Body of pancreas (tissue), 4 donors: Measurements from ENCODE around the gene MYO16. TPM values are rescaled to one million over a fixed set of nuclear protein-coding genes. Genes with fewer than 3 reads are reported as not detected.

ENCODE experiments used
- ATAC-seq: fragments of 150-250 bp; one replicate; pipeline ENCODE4 v1.9.1; 2016
- DNase-seq, 4 donors: peaks; one replicate each; pipeline ENCODE4 v3.0.0-alpha.2; 2019
- H3K27ac ChIP-seq, 4 donors: fragments of 200-600 bp; sonication (generic); 1 replicate in 3 of 4; 2 replicates in 1 of 4; pipeline versions ENCODE4 v1.5.1 to v1.6.1; 2016 to 2019; ENCODE audit warnings: mild to moderate bottlenecking in 1 of 4, mixed read lengths in 1 of 4, moderate library complexity in 1 of 4
- H3K27me3 ChIP-seq, 2 donors: fragments of 200-600 bp; sonication (generic); one replicate each; pipeline ENCODE4 v1.6.0; 2016; ENCODE audit warnings: mild to moderate bottlenecking in 1 of 2
- H3K36me3 ChIP-seq, 2 donors: fragments of 200-600 bp; sonication (generic); replicated peaks in 1 of 2; 2 replicates each; pipeline ENCODE4 v1.5.1; 2016; ENCODE audit warnings: low read depth in 2 of 2; ENCODE audit not compliant: insufficient read depth in 1 of 2
- H3K4me1 ChIP-seq: fragments of 200-600 bp; sonication (generic); one replicate; pipeline ENCODE4 v1.6.0; 2016
- H3K4me3 ChIP-seq, 2 donors: fragments of 200-600 bp; sonication (generic); 1 replicate in 1 of 2; 2 replicates in 1 of 2; pipeline ENCODE4 v1.5.1; 2016 to 2019
- H3K9me3 ChIP-seq, 3 donors: fragments of 200-600 bp; sonication (generic); 1 replicate in 2 of 3; 2 replicates in 1 of 3; pipeline ENCODE4 v1.5.1; 2016
- CTCF ChIP-seq, 7 experiments: fragments of 450-650 bp in 4 of 7; fragments of 200-600 bp in 3 of 7; sonication (generic) in 3 of 7; IDR thresholded peaks; one replicate each; pipeline ENCODE4 v1.5.1; 2016 to 2019; ENCODE audit warnings: antibody characterized with exemption in 7 of 7
- POLR2A ChIP-seq, 3 donors: fragments of 450-650 bp; IDR thresholded peaks; one replicate each; pipeline ENCODE4 v1.6.1; 2016; ENCODE audit warnings: antibody characterized with exemption in 3 of 3, mild to moderate bottlenecking in 2 of 3
- WGBS, 2 donors: methylation state at CpG; one replicate each; pipeline ENCODE4 v1.1.5; 2017; 5-methylcytosine and 5-hydroxymethylcytosine counted together
- intact Hi-C: fragments of 100-400 bp; cut with DNase I; formaldehyde crosslinking; loops from one replicate; pipeline ENCODE4 v1.15.1; 2023
- total RNA-seq, 2 donors: library from RNA; depleted of rRNA; stranded (reverse); fragments of >200 nt; gene quantifications; one replicate each; pipeline ENCODE4 v1.1.0, GENCODE V29; 2016

The MYO16 gene
- total RNA-seq, 2 donors from 2014 or later: under 0.01 to 0.78 TPM

DNA sequence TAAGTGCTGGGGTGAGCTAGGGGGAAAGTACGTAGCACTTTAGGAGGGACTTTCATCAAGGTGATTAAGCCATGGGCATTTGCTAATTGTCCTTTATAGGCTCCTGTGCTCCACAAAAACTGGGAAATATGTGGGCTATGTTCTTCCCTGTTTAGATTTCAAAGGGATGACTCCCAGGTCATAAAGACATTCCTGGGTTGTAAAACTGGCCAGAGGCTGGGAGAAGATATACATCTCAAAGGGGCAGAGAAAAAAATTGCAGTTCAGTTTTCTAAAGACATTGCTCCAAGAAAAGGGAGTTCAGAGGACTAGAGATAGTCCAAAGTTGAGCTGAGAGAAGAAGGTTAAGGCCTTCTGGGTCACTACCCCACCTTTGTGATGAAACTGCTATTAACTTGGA lies 204.8 kb downstream of the MYO16 start:
- TF ChIP-seq CTCF (IDR thresholded peaks at IDR 0.05) (no peak), POLR2A (IDR thresholded peaks at IDR 0.05) (no peak)
- H3K4me3 ChIP-seq: no peak overlapping the region
- no peaks in the 10 kb centered on the region for H3K4me1 ChIP-seq
- intact Hi-C loops: no loop called here
- no peaks in the 10 kb centered on the region for H3K36me3 ChIP-seq
- H3K27me3 ChIP-seq: no peaks in the 10 kb centered on the region
- DNase-seq (no peak), ATAC-seq (no peak)
- WGBS, 2 donors: 84 to 94% methylated on average over 1 of the region's 1 CpG
- no peaks in the 10 kb centered on the region for H3K9me3 ChIP-seq
- no peak overlapping the region for H3K27ac ChIP-seq

- H3K36me3 ChIP-seq: no peaks in the 10 kb centered on the region
- WGBS, 2 donors: 49 to 62% methylated on average over 3 of the region's 3 CpGs
- intact Hi-C loops: no loop called here
Observed at GRCh38 chr13:108835083-108835482, 205.7 kb downstream of the MYO16 start.

DNA sequence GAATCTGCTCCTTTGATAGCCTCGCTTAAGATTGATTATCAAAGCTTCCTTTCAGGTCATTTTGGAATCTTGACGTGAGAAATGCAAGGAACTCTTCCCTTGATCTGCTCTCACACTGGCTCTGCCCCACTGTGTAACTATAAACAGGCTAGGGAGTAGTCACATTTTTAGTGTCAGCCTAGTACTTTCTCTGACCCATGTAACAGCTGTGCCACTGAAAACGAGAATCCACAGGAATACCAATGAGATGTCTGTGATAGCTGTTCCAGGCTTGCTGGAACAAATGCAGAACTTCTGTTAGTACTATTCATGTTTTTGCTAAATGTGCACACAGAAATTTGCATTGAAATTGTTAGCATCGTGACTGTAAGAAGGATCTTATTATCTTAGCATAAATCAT lies 221.3 kb downstream of the MYO16 start:
- 33 to 35% methylated on average over 4 of the region's 4 CpGs for WGBS, 2 donors
- Histone ChIP-seq H3K4me1 (no peaks in the 10 kb centered on the region), H3K9me3 (no peaks in the 10 kb centered on the region), H3K36me3 (no peaks in the 10 kb centered on the region), H3K4me3 (no peak overlapping the region), H3K27ac (no peak overlapping the region), H3K27me3 (no peaks in the 10 kb centered on the region)
- intact Hi-C loops: no loop called here
- no peak for DNase-seq
- no peak for TF ChIP-seq CTCF (IDR thresholded peaks at IDR 0.05)
- TF ChIP-seq POLR2A (IDR thresholded peaks at IDR 0.05): no peak
- ATAC-seq: no peak

More at GRCh38 chr13:108835083-108835482, 205.7 kb downstream of the MYO16 start:
- TF ChIP-seq CTCF (IDR thresholded peaks at IDR 0.05) (no peak), POLR2A (IDR thresholded peaks at IDR 0.05) (no peak)
- no peak overlapping the region for H3K4me3 ChIP-seq
- ATAC-seq: no peak
- no peaks in the 10 kb centered on the region for H3K27me3 ChIP-seq
- no peaks in the 10 kb centered on the region for H3K4me1 ChIP-seq
- H3K27ac ChIP-seq: no peak overlapping the region
- H3K9me3 ChIP-seq: no peaks in the 10 kb centered on the region
- no peak for DNase-seq

DNA sequence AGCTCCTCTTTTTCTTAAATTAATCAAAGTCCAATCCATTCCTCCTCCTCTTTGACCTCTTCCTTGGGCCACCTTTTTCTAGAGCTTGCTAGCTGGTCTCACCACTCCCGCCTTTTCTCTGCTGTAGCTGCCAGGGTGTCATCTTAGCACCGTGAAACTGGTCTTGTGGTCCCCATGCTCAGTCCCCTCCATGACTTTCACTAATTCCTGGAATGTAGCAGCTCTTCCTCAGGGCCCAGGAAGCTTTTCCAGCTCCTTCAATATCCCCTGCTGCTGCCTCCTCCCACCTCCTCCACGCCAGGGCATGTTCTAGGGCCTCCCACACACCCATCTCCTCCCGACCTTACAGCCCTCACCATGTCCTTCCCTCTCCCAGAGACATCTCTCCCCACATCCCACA lies 222.2 kb downstream of the MYO16 start:
- Histone ChIP-seq H3K27me3 (no peaks in the 10 kb centered on the region), H3K4me3 (no peak overlapping the region), H3K4me1 (no peaks in the 10 kb centered on the region), H3K36me3 (no peaks in the 10 kb centered on the region), H3K9me3 (no peaks in the 10 kb centered on the region), H3K27ac (no peak overlapping the region)
- DNase-seq (no peak), ATAC-seq (no peak)
- WGBS, 2 donors: 48 to 52% methylated on average over 4 of the region's 4 CpGs
- intact Hi-C loops: no loop called here
- TF ChIP-seq POLR2A (IDR thresholded peaks at IDR 0.05) (no peak), CTCF (IDR thresholded peaks at IDR 0.05) (no peak)

- ATAC-seq (no peak), DNase-seq (no peak)
- intact Hi-C loops: no loop called here
- 80 to 84% methylated on average over 10 of the region's 10 CpGs for WGBS, 2 donors
- no peaks in the 10 kb centered on the region for H3K27me3 ChIP-seq
- H3K4me1 ChIP-seq: no peaks in the 10 kb centered on the region
- no peaks in the 10 kb centered on the region for H3K36me3 ChIP-seq
- H3K4me3 ChIP-seq: no peak overlapping the region
- H3K27ac ChIP-seq: no peak overlapping the region
- TF ChIP-seq POLR2A (IDR thresholded peaks at IDR 0.05) (no peak), CTCF (IDR thresholded peaks at IDR 0.05) (no peak)
- no peaks in the 10 kb centered on the region for H3K9me3 ChIP-seq
Observed at GRCh38 chr13:108853031-108853430, 223.6 kb downstream of the MYO16 start.
